Fibroblast of the aortic adventitia (primary cell): ENCODE data around the gene CDR2L. TPM values are rescaled to one million over a fixed set of nuclear protein-coding genes. Genes with fewer than 3 reads are reported as not detected.

Experiments
- DNase-seq: peaks from one replicate; pipeline ENCODE4 v3.0.0-alpha.2; 2010; ENCODE audit warnings: low read depth
- H3K4me3 ChIP-seq: 2 replicates; pipeline ENCODE4 v1.5.1; 2011; ENCODE audit warnings: low read depth, mild to moderate bottlenecking, control low read depth, low read length, moderate library complexity
- CTCF ChIP-seq: IDR thresholded peaks from 2 replicates; pipeline ENCODE4 v1.5.1; 2011; ENCODE audit warnings: mild to moderate bottlenecking, low read length, control low read depth, inconsistent platforms; ENCODE audit not compliant: insufficient read depth
- total RNA-seq: library from RNA; depleted of rRNA; stranded (reverse); fragments of >200 nt; gene quantifications from 2 replicates; pipeline ENCODE4 v1.2.3, GENCODE V29; 2012; ENCODE audit warnings: low replicate concordance

The CDR2L gene
- total RNA-seq, 1 donor, result 15.3 TPM

GRCh38 chr17:74972973-74973328 lies 14.5 kb upstream of the CDR2L start:
- H3K4me3 ChIP-seq, result peak overlapping the region; percentile 13

GRCh38 chr17:74975943-74976342 lies 11.5 kb upstream of the CDR2L start:
- no peak for TF ChIP-seq CTCF
- no peak for DNase-seq
- H3K4me3 ChIP-seq, result no peak overlapping the region

More at GRCh38 chr17:74972973-74973328, 14.5 kb upstream of the CDR2L start:
- TF ChIP-seq CTCF, result no peak
- DNase-seq, result no peak

DNA sequence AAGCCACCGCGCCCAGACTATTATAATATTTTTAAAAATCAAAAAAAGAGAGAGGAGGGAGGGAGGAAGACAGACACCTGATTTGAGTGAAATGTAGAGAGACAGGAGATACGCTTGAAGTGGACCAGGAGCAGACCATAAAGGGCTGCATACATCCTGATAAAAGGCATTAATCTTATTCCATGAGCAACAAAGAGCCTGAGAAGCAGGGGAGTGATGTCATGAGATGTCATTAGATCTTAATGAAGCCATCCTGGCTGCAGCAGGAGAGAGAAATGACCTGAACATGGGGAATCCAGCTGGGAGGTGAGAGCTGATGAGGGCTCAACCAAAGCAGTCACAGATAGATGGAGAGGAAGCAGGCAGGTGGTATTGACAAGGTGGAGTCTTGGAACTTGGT lies 9.6 kb upstream of the CDR2L start:
- no peak for TF ChIP-seq CTCF
- H3K4me3 ChIP-seq, result no peak overlapping the region
- DNase-seq, result no peak

DNA sequence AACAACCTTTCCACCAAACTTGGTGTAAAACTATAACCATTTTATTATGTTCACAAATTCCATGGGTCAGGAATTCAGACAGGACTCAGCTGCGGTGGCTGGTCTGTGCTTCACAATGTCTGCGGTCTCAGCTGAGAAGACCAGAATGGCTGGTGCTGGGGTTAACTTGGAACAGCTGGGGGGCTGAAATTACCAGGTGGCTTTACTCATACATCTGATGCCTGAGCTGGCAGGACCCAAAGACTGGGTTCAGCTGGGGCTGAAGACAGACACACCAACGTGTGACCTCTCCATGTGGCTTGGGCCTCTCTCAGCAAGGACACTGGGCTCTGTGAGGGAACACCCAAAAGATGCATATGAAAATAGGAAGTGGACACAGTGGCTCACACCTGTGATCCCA lies 9.2 kb upstream of the CDR2L start:
- TF ChIP-seq CTCF, result no peak
- no peak overlapping the region for H3K4me3 ChIP-seq
- no peak for DNase-seq

DNA sequence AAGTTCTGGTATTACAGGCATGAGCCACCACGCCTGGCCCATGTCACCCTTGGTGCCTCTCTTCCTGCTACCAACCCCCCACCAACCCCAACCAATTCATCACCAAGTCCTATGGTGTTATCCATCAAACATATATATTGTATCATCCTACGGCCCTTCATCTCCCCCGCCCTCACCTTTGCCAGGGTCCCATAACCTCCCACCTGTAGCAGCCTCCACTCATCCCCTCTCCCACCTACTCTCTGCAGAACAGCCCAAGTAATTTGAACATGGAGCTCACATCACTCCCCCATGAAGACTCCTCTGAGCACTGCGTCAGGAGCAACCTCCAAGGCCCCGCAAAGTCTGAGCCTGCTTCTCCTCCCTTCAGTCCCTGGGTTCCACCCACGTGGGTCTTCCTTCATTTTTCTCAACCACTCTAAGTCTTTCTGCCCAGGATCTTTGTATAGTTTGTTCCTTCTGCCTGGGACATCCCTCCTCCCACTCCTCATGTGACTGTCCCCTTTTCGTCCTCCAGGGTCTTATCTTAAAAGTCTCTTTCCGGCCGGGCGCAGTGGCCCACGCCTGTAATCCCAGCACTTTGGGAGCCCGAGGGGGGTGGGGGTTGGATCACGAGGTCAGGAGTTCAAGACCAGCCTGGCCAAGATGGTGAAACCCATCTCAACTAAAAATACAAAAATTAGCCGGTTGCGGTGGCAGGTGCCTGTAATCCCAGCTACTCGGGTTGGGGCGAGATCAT lies 7.9 kb upstream of the CDR2L start:
- no peak overlapping the region for H3K4me3 ChIP-seq
- no peak for TF ChIP-seq CTCF
- DNase-seq, result no peak

DNA sequence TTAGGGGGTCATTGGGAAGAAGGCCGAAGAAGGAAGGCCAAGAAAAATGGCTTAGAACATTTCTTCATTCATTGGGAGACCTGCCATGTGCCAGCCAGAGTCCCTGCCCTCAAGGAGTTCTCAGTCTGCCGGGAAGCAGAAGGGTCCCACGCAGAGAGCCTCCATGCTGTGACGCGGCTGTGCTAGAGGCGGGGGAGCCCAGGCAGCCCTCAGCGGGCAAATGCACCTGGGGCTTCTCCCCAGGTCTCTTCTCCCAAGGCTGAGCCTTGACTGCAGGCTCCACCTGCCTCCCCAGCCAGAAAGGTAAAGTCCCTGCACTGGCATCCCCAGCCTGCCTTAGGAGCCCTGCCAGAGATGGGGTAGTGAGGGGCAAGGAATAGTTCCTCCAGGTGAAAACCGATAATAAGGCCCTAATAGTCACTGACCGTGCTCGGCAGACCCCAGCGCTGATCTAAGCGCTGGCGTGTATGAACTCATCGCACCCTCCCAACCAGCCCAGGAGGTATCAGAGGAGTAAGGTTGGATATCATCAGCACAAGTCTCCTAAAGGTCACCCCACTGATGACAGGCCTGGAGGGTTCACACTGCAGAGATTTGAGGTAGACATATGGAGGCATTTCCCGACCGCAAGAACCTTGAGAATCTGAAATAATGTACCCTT lies 6.0 kb upstream of the CDR2L start:
- no peak for DNase-seq
- peak overlapping the region; percentile 75 for H3K4me3 ChIP-seq
- TF ChIP-seq CTCF, result no peak
